GM03348 (cell line): Measurements from ENCODE around the gene SPTSSB.

ENCODE experiments used
- DNase-seq: peaks from one replicate; pipeline ENCODE4 v3.0.0; 2012; ENCODE audit warnings: low spot score

Gene SPTSSB, protein sequence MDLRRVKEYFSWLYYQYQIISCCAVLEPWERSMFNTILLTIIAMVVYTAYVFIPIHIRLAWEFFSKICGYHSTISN

DNA sequence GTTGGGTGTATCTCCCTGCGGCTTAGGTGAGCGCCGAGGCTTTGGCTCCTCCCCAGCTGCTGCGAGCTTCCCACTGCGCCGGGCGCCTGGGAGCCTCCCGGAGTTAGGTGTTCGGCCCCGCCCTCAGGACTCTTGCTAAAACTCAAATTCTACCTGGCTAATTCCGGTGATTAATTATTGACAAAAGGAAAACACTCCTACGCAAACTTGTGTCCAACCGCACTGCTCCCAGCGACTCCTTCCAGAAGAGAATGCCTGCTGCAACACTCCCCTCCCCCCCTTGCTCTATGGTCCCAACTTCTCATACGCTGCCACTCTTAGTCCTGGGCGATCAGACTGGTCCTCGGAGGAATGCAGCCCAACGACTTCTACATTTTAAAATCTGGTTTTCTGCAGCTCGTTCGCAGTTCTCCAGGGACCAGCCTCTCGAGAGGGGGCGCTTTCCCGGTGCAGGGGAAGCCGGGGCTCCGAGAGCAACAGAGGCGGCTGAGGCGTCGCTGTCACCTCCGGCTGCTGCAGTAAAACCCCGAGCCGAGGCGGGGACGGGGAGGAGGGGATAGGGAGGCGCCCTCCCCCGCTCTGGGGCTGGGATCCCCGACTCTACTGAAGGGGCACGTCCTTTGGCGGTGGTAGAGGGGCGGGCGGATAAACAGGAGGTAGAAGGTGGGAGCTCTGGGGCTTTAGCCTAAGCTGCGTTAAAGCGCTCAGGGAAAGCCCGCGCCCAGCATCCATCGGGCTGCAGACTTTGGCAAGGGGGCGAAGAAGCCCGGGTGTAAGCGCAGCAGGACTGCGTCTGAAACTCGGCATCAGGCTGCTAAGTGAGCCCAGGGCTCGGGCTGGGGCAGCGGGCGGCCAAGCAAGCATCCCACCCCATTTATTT lies at the start of gene SPTSSB:
Gene SPTSSB (minus strand): TSS at position 77 of the 880 bp plus-strand sequence. CDS start 25,194 bp downstream, outside the sequence.
- DNase-seq, result peak; percentile 41

DNA sequence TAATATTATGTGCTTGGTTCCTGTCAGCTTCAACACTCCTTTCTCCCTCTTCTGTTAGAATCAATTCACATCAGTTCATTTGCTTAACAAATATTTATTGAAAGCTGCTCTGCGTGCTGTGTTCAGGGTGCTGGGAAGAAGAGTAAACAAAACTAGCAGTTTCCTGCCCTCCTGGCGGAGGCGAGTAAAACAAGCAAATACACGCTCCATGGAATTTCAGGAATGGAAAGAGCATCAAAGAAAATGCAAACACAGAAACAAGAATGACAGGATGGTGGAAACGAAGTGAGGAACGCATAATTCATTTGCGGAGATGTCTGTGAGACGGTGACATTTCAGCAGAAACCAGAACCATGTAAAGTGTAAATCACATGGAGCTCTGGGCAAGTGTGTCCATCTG lies 49.4 kb upstream of the SPTSSB start:
- DNase-seq, result no peak

DNA sequence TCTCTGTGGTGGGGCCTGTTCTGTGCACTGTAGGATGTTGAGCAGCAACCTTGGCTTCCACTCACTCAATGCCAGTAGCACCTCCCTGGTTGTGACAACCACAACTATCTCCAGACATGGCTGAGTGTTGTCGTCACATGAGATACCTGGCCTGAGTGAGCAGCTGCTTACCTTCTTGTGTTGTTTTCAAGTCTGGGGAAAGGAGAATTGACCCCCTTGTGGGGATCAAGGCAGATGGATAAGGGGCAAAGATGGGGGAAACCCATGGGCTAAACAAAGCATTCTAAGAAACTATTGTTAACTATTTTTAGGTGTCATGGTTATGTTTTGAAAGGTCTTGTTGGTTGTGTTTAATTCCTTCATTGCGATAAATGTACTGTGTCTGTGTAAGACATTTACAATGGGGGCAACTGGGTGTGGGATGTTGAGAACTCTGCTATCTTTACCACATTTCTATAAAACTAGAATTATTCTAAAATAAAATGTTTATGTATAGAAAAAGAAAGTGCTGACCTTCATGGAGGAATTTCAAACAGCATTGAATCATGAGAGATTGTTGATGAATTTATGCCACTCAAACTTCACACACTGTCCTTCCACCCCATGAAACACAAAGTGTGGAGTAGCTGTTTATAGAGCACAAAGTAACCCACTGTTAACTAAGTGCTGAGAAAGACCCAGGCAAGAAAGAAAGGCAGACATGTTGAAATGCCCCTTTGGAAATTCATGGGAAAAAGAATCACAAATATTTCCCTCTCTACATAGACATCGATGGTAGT lies 48.4 kb upstream of the SPTSSB start:
- no peak for DNase-seq

DNA sequence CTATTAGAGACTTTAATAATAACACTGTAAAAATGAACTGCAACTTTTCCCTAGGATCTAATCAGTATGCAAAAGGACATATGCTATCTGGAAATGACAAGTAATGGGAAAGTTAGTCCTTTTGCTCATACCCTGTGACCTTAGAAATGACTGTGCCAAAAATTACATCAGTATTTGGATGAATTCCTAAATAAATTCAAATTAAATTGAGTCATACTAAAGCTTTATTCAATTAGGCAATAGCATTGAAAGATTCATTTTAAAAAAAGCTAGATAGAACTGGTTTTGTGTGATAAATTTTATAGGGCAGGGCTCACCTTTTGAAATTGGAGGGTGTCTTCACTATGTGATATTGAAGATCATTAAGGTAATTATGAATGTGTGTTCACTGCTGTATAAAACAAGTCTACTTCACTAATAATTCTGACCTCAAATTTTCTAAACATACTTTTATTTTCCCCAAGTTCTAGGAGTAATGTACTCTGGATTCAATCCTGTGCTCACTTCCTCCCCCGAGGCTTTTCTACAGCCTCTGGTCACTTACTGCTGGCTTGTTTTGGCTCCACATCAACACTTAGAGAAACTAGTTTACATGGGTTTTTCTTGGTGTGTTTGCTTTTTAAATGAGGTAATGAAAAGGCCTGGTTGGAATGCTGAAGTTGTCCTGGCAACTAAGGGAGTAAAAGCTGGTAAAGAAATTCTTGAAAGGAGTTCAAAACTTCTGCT lies 44.4 kb upstream of the SPTSSB start:
- DNase-seq, result peak; percentile 39

DNA sequence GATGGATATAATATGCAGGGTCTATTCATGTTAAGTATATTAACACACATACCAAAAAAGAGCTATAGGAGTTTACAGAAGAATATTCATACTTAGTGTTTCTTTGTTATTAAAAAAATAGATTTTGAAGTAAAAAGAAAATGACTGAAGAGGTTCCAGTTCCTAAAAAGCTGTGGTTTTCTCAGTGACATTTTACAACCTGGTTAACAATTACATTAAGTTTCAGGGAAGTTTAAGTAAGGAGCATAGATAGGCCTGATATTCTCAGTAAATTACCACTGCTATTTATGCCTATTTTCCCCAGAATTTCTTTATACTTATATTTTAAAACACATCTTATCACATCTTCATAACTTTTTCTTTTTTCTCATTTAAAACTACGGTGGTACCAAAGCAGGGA lies 43.6 kb upstream of the SPTSSB start:
- no peak for DNase-seq

DNA sequence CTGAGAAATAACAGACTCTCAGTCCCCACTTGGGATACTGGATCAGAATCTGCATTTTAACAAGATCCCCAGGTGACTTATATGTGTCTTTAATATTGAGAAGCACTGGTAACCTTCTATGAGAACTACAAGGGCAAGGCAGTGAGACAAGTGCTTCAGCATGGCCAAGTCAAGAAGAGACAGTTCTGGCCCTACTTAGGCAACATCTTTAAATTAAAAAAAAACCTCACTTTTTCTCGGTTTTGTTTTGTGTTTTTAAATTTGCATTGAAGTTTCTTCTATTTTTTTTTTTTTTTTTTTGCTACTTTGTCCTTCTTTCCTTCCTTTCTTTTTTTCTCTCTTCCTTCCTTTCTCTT lies 42.5 kb upstream of the SPTSSB start:
- DNase-seq, result no peak

DNA sequence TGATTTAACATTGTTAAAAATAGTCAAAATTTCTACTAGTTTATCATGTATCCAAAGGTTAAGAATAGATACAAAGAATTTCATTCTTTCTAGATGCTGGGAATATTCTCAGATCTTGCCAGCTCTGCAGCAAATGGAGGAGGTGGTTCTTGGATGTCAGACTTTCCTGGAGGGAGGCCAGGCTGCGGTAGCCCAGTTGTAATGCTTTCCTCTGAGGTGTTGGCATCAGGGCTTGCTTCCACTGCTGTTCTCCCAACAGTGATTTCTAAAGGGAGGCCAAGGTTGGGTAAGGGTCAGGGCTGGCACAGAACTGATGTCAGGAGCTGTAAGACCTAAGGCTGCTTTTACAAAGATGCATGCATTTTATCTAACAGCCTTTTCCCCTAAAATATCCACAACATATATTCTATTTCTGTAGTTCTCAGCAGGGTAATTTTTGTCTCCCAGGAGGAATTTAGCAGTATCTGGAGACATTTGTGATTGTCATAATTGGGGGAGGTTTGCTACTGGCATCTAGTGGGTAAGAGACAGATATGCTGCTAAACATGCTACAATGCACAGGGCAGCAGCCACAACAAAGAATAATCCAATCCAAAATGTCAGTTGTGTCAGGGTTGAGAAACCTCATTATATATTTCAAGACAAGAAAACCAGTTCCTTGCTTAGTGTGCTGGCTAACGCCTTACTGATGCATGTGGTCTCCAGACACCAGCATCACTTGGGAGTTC lies 42.0 kb upstream of the SPTSSB start:
- no peak for DNase-seq

DNA sequence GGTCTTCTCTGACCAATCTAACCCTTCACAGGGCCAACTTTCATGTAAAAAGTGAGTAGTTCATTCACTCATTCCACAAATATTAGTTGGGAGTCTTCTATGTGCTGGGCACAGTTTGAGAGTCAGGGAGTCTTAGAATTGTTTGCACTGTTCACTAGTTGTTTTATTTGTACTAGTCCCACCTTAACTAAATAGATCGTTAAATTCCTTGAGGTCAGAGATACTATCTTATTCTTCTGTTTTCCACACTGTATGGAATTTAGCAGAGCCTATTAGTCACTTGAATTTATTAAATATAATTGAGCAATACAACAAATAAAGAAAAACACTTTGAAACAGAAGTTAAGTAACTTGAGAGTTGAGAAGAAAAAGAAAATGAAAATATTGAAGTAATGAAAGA lies 40.8 kb upstream of the SPTSSB start:
- no peak for DNase-seq

DNA sequence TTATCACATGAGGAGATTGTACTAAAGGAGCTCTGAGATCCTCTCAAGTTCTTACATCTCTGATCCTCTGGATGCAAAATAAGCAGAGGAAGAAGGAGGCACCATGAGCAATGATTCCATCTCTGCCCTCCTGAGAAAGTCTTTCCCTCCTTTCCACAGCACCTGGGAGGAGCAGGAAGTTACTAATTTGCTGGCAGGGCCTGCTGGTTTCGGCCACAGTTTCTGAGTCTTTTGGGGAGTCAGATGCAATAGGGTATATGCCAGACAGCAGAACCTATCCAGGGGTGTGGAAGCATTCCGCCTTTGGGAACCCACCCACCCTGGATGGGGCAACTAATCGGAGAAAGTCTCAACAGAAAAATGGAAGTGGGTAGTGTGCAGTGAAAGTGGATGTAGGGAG lies 38.5 kb upstream of the SPTSSB start:
- DNase-seq, result no peak

DNA sequence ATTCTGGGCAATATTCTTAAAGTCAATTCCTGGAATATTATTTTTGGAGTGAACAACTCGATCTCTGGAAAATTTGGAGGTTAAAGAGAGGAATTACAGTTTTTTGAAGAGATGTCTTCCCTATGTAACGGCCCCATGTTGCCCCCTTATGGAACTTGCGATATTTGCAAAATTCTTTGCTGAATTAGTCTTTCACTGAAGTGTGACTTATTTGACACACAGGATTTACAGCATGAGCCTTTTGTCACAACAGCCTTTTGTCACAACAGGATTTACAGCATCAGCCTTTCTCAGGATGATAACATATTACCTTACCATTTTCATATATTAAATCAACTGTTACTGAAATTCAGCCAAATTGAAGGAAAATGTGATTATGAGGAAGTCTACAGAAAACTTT lies 37.8 kb upstream of the SPTSSB start:
- DNase-seq, result peak; percentile 48

DNA sequence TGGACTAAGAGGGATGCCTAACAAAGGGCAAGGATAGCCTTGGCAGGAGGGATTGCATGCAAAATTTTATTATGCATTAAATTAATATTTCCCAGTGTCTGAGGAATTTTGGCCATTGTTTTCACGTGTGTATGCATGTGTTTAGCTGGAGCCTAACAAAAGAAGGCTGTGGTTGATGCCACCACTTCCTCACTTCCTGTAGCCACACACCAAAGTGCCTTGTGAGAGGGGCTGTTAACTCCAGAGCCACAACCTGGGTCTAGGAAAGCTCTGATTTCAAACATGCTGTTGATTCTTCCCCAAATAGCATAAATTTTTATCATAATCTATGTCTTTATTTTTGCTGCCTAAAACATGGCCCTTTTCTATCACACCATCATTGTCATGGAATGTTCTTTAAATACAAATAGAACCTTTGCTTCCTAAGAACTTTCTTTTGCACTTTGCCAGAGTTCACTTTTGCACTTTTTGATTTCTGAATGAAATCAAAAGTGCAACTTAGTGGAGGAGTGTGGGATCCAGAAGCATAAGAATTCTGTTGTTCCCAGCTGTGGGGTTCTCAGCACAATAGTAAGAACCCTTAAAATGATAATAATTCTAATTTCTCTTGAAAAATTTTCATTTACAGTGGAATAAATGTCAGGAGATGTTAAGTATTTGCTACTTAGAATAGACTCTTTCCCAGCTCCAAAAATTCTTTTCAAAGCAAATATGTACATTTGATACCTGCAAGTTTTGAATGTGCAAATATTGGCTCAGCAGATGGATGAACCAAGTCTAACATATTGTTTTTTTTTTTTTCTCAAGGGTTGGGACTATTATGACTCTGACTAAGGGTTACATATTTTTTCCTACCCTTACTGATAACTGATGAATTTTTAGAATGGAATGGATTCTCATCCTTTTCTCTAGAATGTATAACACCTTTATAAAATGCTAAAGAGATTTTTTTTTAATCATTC lies 35.6 kb upstream of the SPTSSB start:
- DNase-seq, result no peak

DNA sequence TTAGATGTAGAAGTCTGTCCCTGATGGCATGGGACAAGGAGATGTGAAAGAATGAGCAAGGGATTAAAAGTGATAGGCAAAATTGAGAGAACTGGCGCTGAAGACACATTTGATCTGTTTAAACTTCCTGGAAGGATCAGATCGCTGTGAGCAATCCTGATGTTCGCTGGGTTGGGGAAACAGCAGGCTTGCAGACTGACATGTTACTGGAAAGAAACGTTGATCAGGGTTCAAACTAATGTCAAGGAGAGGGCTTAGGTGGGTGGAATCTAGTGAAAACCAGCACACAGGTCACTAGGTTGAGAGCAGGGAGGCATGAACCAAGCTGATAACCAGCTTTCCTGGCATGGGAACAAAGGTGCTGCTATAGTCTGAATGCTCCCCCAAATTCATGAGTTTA lies 34.5 kb upstream of the SPTSSB start:
- no peak for DNase-seq

DNA sequence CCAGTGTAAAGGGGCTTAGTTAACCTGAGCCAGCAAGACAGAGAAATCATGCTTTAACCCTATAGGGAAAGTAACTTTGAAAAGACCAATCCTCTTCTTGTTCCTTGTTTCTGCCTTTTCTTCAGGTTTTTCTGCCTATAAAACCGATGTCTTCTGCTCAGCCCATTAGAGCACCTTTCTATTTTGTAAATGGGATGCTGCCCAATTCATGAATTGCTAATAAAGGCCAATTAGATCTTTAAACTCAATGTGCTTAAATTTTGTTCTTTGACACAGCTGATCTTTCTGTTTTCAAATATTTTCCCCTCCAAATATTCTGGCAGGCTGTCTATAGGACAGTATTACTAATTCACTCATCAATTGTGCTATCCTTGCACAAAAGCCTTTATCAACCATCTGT lies 33.8 kb upstream of the SPTSSB start:
- no peak for DNase-seq

DNA sequence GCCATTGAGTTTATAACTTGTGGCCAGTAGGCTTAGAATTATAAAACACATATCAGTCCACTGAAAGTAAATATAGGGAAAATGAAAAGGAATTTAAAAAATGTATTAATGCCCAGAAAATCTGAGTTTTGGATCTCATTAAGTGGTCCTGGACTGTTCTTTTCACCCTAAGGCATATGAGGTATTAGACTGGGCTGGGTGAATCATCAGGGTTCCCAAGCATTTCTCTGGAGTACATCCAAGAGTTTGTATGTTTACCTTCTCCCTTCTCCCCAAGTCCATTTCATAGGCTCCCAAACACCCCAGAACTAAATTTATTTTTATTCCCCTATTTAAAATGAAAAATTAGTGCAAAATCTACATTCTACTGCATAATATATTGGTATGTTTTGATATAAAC lies 31.9 kb upstream of the SPTSSB start:
- no peak for DNase-seq

DNA sequence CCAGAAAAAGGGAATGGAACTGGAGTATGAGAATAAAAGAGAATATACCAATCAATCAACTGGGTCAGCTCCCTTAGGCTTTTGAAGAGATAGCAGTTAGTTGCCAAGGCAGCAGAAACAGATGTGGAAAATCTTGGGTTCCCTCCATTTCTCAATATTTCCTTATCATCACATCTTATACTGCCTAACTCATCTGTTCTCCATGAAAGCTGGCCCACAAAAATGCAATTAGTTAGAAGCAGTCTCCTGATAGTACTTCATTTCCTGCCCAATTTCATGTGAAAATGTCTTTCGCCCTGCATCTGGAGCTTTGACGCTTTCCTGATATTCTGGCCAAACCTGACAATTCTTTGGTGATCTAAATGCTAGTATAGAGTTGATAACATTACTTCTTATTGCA lies 30.1 kb upstream of the SPTSSB start:
- no peak for DNase-seq

DNA sequence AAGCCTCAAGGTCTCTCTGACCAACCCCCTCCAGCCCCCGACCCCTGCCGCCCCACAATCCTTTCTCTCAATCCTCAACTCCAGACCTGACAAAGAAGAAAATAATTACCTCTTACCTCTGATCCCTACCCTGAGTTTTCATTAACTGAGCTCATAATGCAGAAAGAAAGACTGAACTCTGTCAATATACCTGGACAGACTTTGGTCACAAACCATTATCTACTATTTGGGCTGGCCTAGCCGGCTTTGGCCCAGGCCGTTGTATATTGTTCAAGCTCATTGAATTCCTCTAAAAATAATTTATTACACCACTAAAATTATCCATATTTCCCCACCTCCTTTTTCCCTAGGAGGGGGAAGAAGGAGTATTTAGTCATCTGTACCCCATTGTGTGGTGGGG lies 29.3 kb upstream of the SPTSSB start:
- no peak for DNase-seq

DNA sequence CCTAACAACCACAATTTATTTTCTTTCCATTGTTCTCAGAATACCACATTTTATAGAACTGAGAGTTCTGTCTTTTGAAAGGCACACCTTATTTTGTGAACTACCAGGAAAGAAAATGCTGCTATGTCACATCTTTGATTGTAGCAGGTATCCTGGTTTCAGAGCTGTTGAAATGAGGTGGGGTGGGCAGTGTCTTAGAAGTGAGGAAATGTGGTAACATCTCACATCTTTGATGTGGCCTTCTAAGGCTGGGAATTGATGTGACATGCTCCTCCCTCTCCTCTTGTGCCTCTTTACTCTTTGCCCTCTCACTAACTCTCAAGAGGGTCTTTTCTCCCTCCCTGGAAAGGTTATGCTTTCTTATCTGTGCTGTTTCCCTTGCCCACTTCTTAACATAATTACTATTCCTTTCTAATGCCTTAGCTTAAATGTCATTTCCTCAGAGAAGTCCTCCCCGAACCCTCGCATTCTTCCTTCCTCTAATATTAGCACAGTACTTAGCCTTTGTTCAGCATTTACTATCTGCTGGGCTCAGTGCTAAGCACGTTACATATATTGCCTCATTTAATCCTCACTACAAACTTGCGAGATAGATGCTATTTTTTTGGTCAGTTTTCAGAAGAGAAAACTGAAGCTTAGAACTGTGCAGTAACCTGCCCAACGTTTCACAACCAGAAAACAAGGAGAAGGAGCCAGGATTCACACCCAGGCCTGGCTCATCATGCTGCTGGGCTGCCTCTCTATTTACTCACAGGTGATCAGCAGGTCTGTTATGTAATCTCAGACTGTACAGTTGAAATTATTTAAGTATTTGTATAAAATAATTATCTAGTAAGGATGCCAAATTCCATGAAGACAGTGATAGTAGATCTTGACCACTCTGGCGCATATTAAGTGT lies 24.0 kb upstream of the SPTSSB start:
- DNase-seq, result no peak

DNA sequence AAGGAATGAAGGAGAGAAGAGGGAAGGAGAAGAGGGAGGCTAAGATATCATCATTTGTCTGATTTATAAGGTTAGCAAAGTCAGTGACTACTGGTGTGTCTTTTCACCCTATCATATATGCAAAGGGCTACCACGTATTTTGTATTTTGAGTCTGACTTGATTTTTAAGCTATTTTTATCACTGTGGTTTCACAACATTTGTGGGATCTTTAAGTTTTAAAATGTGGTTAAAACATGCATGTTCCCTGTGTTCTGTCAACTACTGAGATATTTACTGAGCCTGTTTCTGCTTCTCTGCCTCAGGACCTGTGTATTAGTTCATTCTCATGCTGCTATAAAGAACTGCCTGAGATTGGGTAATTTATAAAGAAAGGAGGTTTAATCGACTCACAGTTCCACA lies 22.5 kb upstream of the SPTSSB start:
- DNase-seq, result no peak

DNA sequence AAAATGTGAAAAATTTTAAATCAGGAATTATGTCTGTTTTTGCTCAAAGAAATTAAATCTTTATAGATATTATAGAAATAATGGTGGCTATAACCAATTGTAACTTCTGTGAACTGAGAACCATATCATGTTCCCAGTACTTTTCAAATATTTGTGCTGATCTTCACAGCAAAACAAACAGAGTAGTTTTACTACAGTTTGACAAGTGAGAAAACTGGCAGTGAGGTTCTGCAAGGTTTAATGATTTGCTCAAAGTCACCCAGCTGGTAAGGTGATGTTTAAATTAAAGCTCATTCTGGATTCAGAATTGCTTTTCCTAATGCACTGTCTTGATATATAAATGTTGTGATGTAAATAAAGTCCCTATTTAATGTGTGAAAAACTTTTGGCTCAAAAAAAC lies 22.0 kb upstream of the SPTSSB start:
- no peak for DNase-seq

DNA sequence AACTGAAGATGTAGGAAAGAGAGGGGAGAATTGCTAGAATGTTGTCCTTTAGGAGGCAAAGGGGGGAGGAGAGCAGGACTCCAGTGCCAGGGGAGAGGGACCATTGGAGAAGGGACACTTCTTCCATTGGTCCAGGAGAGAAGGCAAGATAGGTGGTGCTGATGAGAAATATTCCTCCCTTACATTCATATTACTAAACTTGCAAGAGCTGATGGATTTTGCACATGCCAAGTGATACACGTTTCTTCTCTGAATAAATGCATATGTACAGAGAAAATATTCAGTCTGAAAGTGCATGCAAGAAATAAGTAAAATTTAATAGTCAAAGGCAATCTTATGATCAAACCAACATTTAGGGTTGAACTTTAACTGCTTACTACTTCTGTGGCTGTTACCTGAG lies 21.5 kb upstream of the SPTSSB start:
- DNase-seq, result no peak
